Sigmoid colon (tissue), 4 donors: ENCODE data around the gene KCNJ14.

ENCODE experiments used
- CTCF ChIP-seq, 4 experiments: fragments of 450-650 bp in 3 of 4; fragments of 200-600 bp in 1 of 4; IDR thresholded peaks; one replicate each; pipeline ENCODE4 v1.5.1; 2016 to 2019; ENCODE audit warnings: antibody characterized with exemption in 4 of 4, mild to moderate bottlenecking in 3 of 4, moderate library complexity in 2 of 4
- POLR2AphosphoS5 ChIP-seq, 4 donors: sonication (generic); formaldehyde crosslinking; IDR thresholded peaks; one replicate each; pipeline ENCODE4 v1.6.1; 2017; ENCODE audit warnings: antibody characterized with exemption in 4 of 4

- TF ChIP-seq CTCF (IDR thresholded peaks at IDR 0.05) (no peak), POLR2AphosphoS5 (IDR thresholded peaks at IDR 0.05) (no peak)
Observed at GRCh38 chr19:48419158-48419920, 36.0 kb upstream of the KCNJ14 start.
